Keratinocyte (primary cell): Measurements from ENCODE around the gene SMAD7. TPM values are rescaled to one million over a fixed set of nuclear protein-coding genes. Genes with fewer than 3 reads are reported as not detected.

Experiments
- DNase-seq: peaks from one replicate; pipeline ENCODE4 v3.0.0-alpha.2; 2011; ENCODE audit warnings: low read depth, missing footprints, low spot score
- FAIRE-seq: peaks from 2 replicates; lab custom pipeline; 2011; peaks lifted over from hg19 to GRCh38; lab: Jason Lieb, UNC
- H2AFZ ChIP-seq: 2 replicates; pipeline ENCODE4 v1.6.0; 2012; ENCODE audit warnings: low read length, control low read depth, inconsistent platforms; ENCODE audit not compliant: control insufficient read depth
- H3K27ac ChIP-seq: 2 replicates; pipeline ENCODE4 v1.5.1; 2011; ENCODE audit warnings: low read length; ENCODE audit not compliant: control insufficient read depth, insufficient read depth
- H3K27me3 ChIP-seq: 3 replicates; pipeline ENCODE4 v1.6.0; 2011; ENCODE audit warnings: low read length; ENCODE audit not compliant: control insufficient read depth, insufficient read depth; ENCODE audit errors: extremely low read depth
- H3K36me3 ChIP-seq, 2 experiments: 2 replicates in 1 of 2; 3 replicates in 1 of 2; pipeline ENCODE4 v1.5.1; 2011; ENCODE audit warnings: low read length in 2 of 2, mild to moderate bottlenecking in 1 of 2; ENCODE audit not compliant: control insufficient read depth in 2 of 2, insufficient read depth in 2 of 2; ENCODE audit errors: extremely low read depth in 1 of 2
- H3K4me1 ChIP-seq: 3 replicates; pipeline ENCODE4 v1.5.1; 2011; ENCODE audit warnings: low read length; ENCODE audit not compliant: control insufficient read depth, insufficient read depth; ENCODE audit errors: extremely low read depth
- H3K4me2 ChIP-seq: 3 replicates; pipeline ENCODE4 v1.6.0; 2011; ENCODE audit warnings: low read depth, low read length; ENCODE audit not compliant: control insufficient read depth, insufficient read depth; ENCODE audit errors: extremely low read depth
- H3K4me3 ChIP-seq, 3 experiments: fragments of 200-600 bp in 1 of 3; sonication (generic) in 1 of 3; 2 replicates in 2 of 3; 3 replicates in 1 of 3; pipeline ENCODE4 v1.5.1; 2011 to 2016; ENCODE audit warnings: low read length in 3 of 3, mild to moderate bottlenecking in 3 of 3, control low read depth in 2 of 3, inconsistent platforms in 1 of 3, low read depth in 1 of 3, mixed read lengths in 1 of 3, mixed run types in 1 of 3, moderate library complexity in 1 of 3; ENCODE audit not compliant: control insufficient read depth in 2 of 3, insufficient read depth in 2 of 3; ENCODE audit errors: extremely low read depth in 1 of 3
- H3K79me2 ChIP-seq: 2 replicates; pipeline ENCODE4 v1.6.0; 2012; ENCODE audit warnings: low read length; ENCODE audit not compliant: control insufficient read depth, insufficient read depth
- H3K9ac ChIP-seq: 3 replicates; pipeline ENCODE4 v1.6.0; 2011; ENCODE audit warnings: low read length; ENCODE audit not compliant: control insufficient read depth, insufficient read depth; ENCODE audit errors: extremely low read depth
- H3K9me1 ChIP-seq: 3 replicates; pipeline ENCODE4 v1.6.0; 2011; ENCODE audit warnings: low read length; ENCODE audit not compliant: control insufficient read depth, insufficient read depth; ENCODE audit errors: extremely low read depth
- H3K9me3 ChIP-seq: 2 replicates; pipeline ENCODE4 v1.5.1; 2012; ENCODE audit warnings: low read depth, low read length; ENCODE audit not compliant: control insufficient read depth
- H4K20me1 ChIP-seq: 3 replicates; pipeline ENCODE4 v1.6.0; 2011; ENCODE audit warnings: low read length; ENCODE audit not compliant: control insufficient read depth, insufficient read depth; ENCODE audit errors: extremely low read depth
- EZH2 ChIP-seq: IDR thresholded peaks from one replicate; pipeline ENCODE4 v1.6.1; 2012; ENCODE audit warnings: inconsistent platforms, mild to moderate bottlenecking, low read length, moderate library complexity
- dilution Hi-C: fragments of 300-500 bp; cut with MboI; formaldehyde crosslinking; loops from one replicate; pipeline ENCODE4 v1.7.0; 2020; ENCODE audit warnings: low sequenced_read_pairs; ENCODE audit not compliant: extremely low pct_ligation_motif_present
- polyA plus RNA-seq, 5 experiments: library from polyadenylated mRNA; depleted of rRNA in 3 of 5; stranded (reverse) in 3 of 5; stranded (forward) in 1 of 5; unstranded in 1 of 5; fragments of >200 nt; gene quantifications; 1 replicate in 1 of 5; 2 replicates in 3 of 5; 3 replicates in 1 of 5; pipeline versions ENCODE4 v1.2.1 to v1.2.3, GENCODE V29; 2011 to 2012; ENCODE audit warnings: missing spikeins in 2 of 5, low read depth in 1 of 5, low replicate concordance in 1 of 5
- TF ChIP-seq, protein P1 (sequence below), 3 experiments: IDR thresholded peaks in 1 of 3; conservative IDR thresholded peaks in 1 of 3; optimal IDR thresholded peaks in 1 of 3; 2 replicates in 2 of 3; 3 replicates in 1 of 3; pipeline versions ENCODE3 to v1.5.1; 2011; ENCODE audit warnings: low read length in 3 of 3, mild to moderate bottlenecking in 3 of 3, moderate library complexity in 2 of 3, control low read depth in 1 of 3, inconsistent platforms in 1 of 3; ENCODE audit not compliant: insufficient read depth in 2 of 3; ENCODE audit errors: extremely low read depth in 1 of 3

Gene SMAD7
- polyA plus RNA-seq, 1 donor (not counting 4 experiments of a cell fraction or from before 2014, with no cell fraction given) = 9.5 TPM

GRCh38 chr18:48947560-48947959 lies 3.2 kb downstream of the SMAD7 start:
- Histone ChIP-seq H3K4me3 (peak overlapping the region; percentile 86 to 97 (median 95)), H3K9me1 (peaks cover 3% of the 10 kb centered on the region), H3K9me3 (no peaks in the 10 kb centered on the region), H3K4me2 (peak overlapping the region; percentile 98), H3K79me2 (peaks cover 81% of the 10 kb centered on the region), H3K27ac (no peak overlapping the region), H3K9ac (peak overlapping the region; percentile 89), H3K27me3 (no peaks in the 10 kb centered on the region), H3K36me3 (peaks cover 6 to 7% of the 10 kb centered on the region in 2 experiments), H3K4me1 (peaks cover 55% of the 10 kb centered on the region), H4K20me1 (peaks cover 13% of the 10 kb centered on the region), H2AFZ (no peak overlapping the region)
- DNase-seq = no peak
- TF ChIP-seq, protein P1, sequence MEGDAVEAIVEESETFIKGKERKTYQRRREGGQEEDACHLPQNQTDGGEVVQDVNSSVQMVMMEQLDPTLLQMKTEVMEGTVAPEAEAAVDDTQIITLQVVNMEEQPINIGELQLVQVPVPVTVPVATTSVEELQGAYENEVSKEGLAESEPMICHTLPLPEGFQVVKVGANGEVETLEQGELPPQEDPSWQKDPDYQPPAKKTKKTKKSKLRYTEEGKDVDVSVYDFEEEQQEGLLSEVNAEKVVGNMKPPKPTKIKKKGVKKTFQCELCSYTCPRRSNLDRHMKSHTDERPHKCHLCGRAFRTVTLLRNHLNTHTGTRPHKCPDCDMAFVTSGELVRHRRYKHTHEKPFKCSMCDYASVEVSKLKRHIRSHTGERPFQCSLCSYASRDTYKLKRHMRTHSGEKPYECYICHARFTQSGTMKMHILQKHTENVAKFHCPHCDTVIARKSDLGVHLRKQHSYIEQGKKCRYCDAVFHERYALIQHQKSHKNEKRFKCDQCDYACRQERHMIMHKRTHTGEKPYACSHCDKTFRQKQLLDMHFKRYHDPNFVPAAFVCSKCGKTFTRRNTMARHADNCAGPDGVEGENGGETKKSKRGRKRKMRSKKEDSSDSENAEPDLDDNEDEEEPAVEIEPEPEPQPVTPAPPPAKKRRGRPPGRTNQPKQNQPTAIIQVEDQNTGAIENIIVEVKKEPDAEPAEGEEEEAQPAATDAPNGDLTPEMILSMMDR (optimal IDR thresholded peaks at IDR 0.05 in 1 of 3, IDR thresholded peaks at IDR 0.05 in 1 of 3, conservative IDR thresholded peaks at IDR 0.05 in 1 of 3; ENCODE audit: extremely low read depth in 1 of 3, insufficient read depth in 2 of 3, low read length in 3 of 3) = no peak
- no peak for TF ChIP-seq EZH2
- dilution Hi-C loops = no loop called here
- no peak for FAIRE-seq

- peaks cover 59% of the 10 kb centered on the region for H3K4me1 ChIP-seq
Measured at GRCh38 chr18:48947092-48947491, 3.7 kb downstream of the SMAD7 start.

More at GRCh38 chr18:48947092-48947491, 3.7 kb downstream of the SMAD7 start:
- H3K9me3 ChIP-seq = no peaks in the 10 kb centered on the region
- H3K27me3 ChIP-seq = no peaks in the 10 kb centered on the region
- H3K9ac ChIP-seq = peak overlapping the region; percentile 89
- peak overlapping the region; percentile 35 for H3K27ac ChIP-seq
- FAIRE-seq (peak; percentile 26), DNase-seq (no peak)
- H3K9me1 ChIP-seq = peaks cover 3% of the 10 kb centered on the region
- dilution Hi-C loops = no loop called here
- H2AFZ ChIP-seq = no peak overlapping the region
- peaks cover 85% of the 10 kb centered on the region for H3K79me2 ChIP-seq
- peak overlapping the region; percentile 98 for H3K4me2 ChIP-seq
- no peak for TF ChIP-seq EZH2
- TF ChIP-seq, protein P1 (optimal IDR thresholded peaks at IDR 0.05 in 1 of 3, IDR thresholded peaks at IDR 0.05 in 1 of 3, conservative IDR thresholded peaks at IDR 0.05 in 1 of 3; ENCODE audit: extremely low read depth in 1 of 3, insufficient read depth in 2 of 3, low read length in 3 of 3) = no peak
- H3K36me3 ChIP-seq = peaks cover 7 to 9% of the 10 kb centered on the region in 2 experiments
- H3K4me3 ChIP-seq = peak overlapping the region; percentile 86 to 97 (median 95)
- H4K20me1 ChIP-seq = peaks cover 13% of the 10 kb centered on the region
